HepG2 (cell line): ENCODE data around the gene CYTH1. TPM values are rescaled to one million over a fixed set of nuclear protein-coding genes. Genes with fewer than 3 reads are reported as not detected.

Experiments
- ATAC-seq: fragments of 200-7000 bp; cut with Tn5 transposase; 3 replicates; pipeline ENCODE4 v1.9.1; 2020; ENCODE audit warnings: mild to moderate bottlenecking, moderate library complexity
- BruUV-seq: library from RNA; stranded (reverse); fragments of 400-500 nt; replicated peaks from 2 replicates; lab custom pipeline; 2021; lab: Mats Ljungman, UMichigan
- CTCF ChIA-PET: fragments of 300-600 bp; formaldehyde crosslinking; extraction: SDS; loops from one replicate; lab custom pipeline; 2021; ENCODE audit warnings: low total read pairs, inconsistent platforms, low intra/inter-chr PET ratio; lab: Yijun Ruan, JAX
- POLR2A ChIA-PET: fragments of 350-600 bp; sonication (Branson Sonifier 250); formaldehyde crosslinking; loops from one replicate; lab custom pipeline; 2020; ENCODE audit warnings: antibody characterized with exemption, inconsistent platforms; lab: Yijun Ruan, JAX
- DNase-seq: peaks from one replicate; pipeline ENCODE4 v3.0.0-alpha.2; 2015; ENCODE audit warnings: low spot score
- FAIRE-seq: peaks from 3 replicates; lab custom pipeline; 2011; peaks lifted over from hg19 to GRCh38; lab: Jason Lieb, UNC
- H2AFZ ChIP-seq: one replicate; pipeline ENCODE4 v1.6.1; 2011; ENCODE audit warnings: low read length, inconsistent platforms
- H3K27ac ChIP-seq: fragments of 300-600 bp; 3 replicates; pipeline ENCODE4 v1.8.0; 2011; ENCODE audit warnings: mixed run types, mild to moderate bottlenecking, mixed read lengths, low read length, inconsistent platforms; ENCODE audit not compliant: insufficient read depth; ENCODE audit errors: extremely low read length
- H3K27me3 ChIP-seq, 2 experiments: fragments of 200-600 bp in 1 of 2; 2 replicates in 1 of 2; 3 replicates in 1 of 2; pipeline versions ENCODE4 v1.6.0 to v1.8.0; 2011; ENCODE audit warnings: low read length in 2 of 2, mild to moderate bottlenecking in 2 of 2, moderate library complexity in 2 of 2, inconsistent platforms in 1 of 2; ENCODE audit not compliant: insufficient read depth in 2 of 2, control insufficient read depth in 1 of 2
- H3K36me3 ChIP-seq, 2 experiments: fragments of 200-600 bp in 1 of 2; replicated peaks in 1 of 2; 2 replicates in 1 of 2; 3 replicates in 1 of 2; pipeline versions ENCODE4 v1.5.1 to v1.8.0; 2011; ENCODE audit warnings: low read length in 2 of 2, inconsistent platforms in 1 of 2; ENCODE audit not compliant: insufficient read depth in 2 of 2, control insufficient read depth in 1 of 2
- H3K4me1 ChIP-seq: 2 replicates; pipeline ENCODE4 v1.5.1; 2012; ENCODE audit warnings: low read length, inconsistent platforms; ENCODE audit not compliant: insufficient read depth
- H3K4me2 ChIP-seq: 2 replicates; pipeline ENCODE4 v1.6.0; 2011; ENCODE audit warnings: low read depth, low read length, inconsistent platforms
- H3K4me3 ChIP-seq, 3 experiments: fragments of 200-600 bp in 1 of 3; sonication (generic), shearing (Covaris generic) in 1 of 3; replicated peaks in 1 of 3; 2 replicates each; pipeline ENCODE4 v1.5.1; 2011 to 2016; ENCODE audit warnings: low read length in 3 of 3, inconsistent platforms in 2 of 3, low read depth in 2 of 3, mild to moderate bottlenecking in 2 of 3, control low read depth in 1 of 3, mixed read lengths in 1 of 3; ENCODE audit not compliant: insufficient read depth in 1 of 3
- H3K79me2 ChIP-seq: one replicate; pipeline ENCODE4 v1.6.1; 2011; ENCODE audit warnings: low read length, inconsistent platforms; ENCODE audit not compliant: insufficient read depth
- H3K9ac ChIP-seq: 2 replicates; pipeline ENCODE4 v1.6.0; 2011; ENCODE audit warnings: mild to moderate bottlenecking, low read depth, low read length, inconsistent platforms; ENCODE audit not compliant: insufficient read depth
- H3K9me3 ChIP-seq: 2 replicates; pipeline ENCODE4 v1.5.1; 2012; ENCODE audit warnings: mild to moderate bottlenecking, low read length
- H4K20me1 ChIP-seq: 2 replicates; pipeline ENCODE4 v1.6.0; 2011; ENCODE audit warnings: inconsistent platforms, mild to moderate bottlenecking, low read length, moderate library complexity; ENCODE audit not compliant: insufficient read depth
- HOXA3 ChIP-seq: sonication (generic); formaldehyde crosslinking; IDR thresholded peaks from 2 replicates; pipeline ENCODE4 v1.5.0; 2020; ENCODE audit warnings: missing genetic modification reagents
- JARID2 ChIP-seq: sonication (generic); formaldehyde crosslinking; IDR thresholded peaks from 2 replicates; pipeline ENCODE4 v1.8.1; 2023; ENCODE audit warnings: missing genetic modification reagents, inconsistent platforms; ENCODE audit not compliant: insufficient replicate concordance
- NR2F6 ChIP-seq, 2 experiments: IDR thresholded peaks; 2 replicates each; pipeline ENCODE4 v1.6.1; 2016; ENCODE audit warnings: antibody characterized with exemption in 1 of 2, mild to moderate bottlenecking in 1 of 2
- SRSF9 ChIP-seq: fragments of 200-400 bp; formaldehyde crosslinking; IDR thresholded peaks from 2 replicates; pipeline ENCODE4 v1.6.1; 2018; ENCODE audit warnings: borderline replicate concordance, mild to moderate bottlenecking, low read depth, low read length; ENCODE audit not compliant: insufficient read depth, poor library complexity, severe bottlenecking
- ZNF121 ChIP-seq: sonication (generic); formaldehyde crosslinking; IDR thresholded peaks from 2 replicates; pipeline ENCODE4 v1.5.0; 2020; ENCODE audit warnings: mild to moderate bottlenecking, missing genetic modification reagents
- ZNF687 ChIP-seq: sonication (generic); formaldehyde crosslinking; IDR thresholded peaks from 2 replicates; pipeline ENCODE4 v1.5.1; 2020; ENCODE audit warnings: mild to moderate bottlenecking, missing genetic modification reagents, moderate library complexity
- ZNF749 ChIP-seq: sonication (generic); formaldehyde crosslinking; IDR thresholded peaks from 2 replicates; pipeline ENCODE4 v1.8.0; 2022; ENCODE audit warnings: mild to moderate bottlenecking, missing genetic modification reagents, moderate library complexity, borderline replicate concordance
- WGBS: methylation state at CpG from one replicate; pipeline ENCODE4 v1.1.6; 2017; ENCODE audit warnings: low lambda C conversion rate; 5-methylcytosine and 5-hydroxymethylcytosine counted together
- in situ Hi-C: cut with HindIII; loops from 2 replicates; pipeline ENCODE4 v1.10.0; 2017; ENCODE audit warnings: low pct_unique_long_range_greater_than_20kb; ENCODE audit not compliant: extremely low pct_ligation_motif_present
- intact Hi-C: fragments of 100-400 bp; cut with micrococcal nuclease; formaldehyde crosslinking; loops from one replicate; pipeline ENCODE4 v1.10.0; 2022; ENCODE audit not compliant: unreplicated experiment
- polyA plus RNA-seq, 8 experiments: library from polyadenylated mRNA; depleted of rRNA in 3 of 8; stranded (reverse) in 7 of 8; unstranded in 1 of 8; fragments of >200 nt; fragmentation: Illumina TruSeq in 4 of 8; extraction: Trizol in 4 of 8; gene quantifications; 2 replicates each; pipeline versions ENCODE4 v1.2.1 to v1.2.3, GENCODE V29; 2011 to 2016; ENCODE audit warnings: low read depth in 4 of 8, missing spikeins in 1 of 8, mixed read lengths in 1 of 8; ENCODE audit not compliant: insufficient read depth in 1 of 8
- total RNA-seq, 5 experiments: library from RNA; depleted of rRNA; stranded (reverse); fragments of >200 nt; fragmentation: Illumina TruSeq; extraction: Trizol; gene quantifications; 2 replicates each; pipeline ENCODE4 v1.2.3, GENCODE V29; 2016; ENCODE audit warnings: low read depth in 1 of 5

The CYTH1 gene
- total and polyA plus RNA-seq, 2 of the 13 experiments (the other 11 are each of a cell fraction or from before 2014, with no cell fraction given): 20.1 to 48.9 TPM

- H3K4me1 ChIP-seq: peaks cover 54% of the 10 kb centered on the region
- intact Hi-C loops (no loop called here), in situ Hi-C loops (no loop called here)
- no peak overlapping the region for H3K9ac ChIP-seq
- ChIA-PET CTCF (no interaction called here), POLR2A (interaction anchor here (1.1 kb wide), 1 partner anchor 37 kb away, joined by 4 read pairs; no protein-coding TSS in a partner anchor)
- no peaks in the 10 kb centered on the region; a peak in 1 of 5 replicates for H3K36me3 ChIP-seq
- BruUV-seq: no TSS peak
- FAIRE-seq (peak; percentile 44), ATAC-seq (no peak), DNase-seq (no peak)
- H3K4me2 ChIP-seq: no peak overlapping the region
- H3K4me3 ChIP-seq: no peak overlapping the region
- H3K9me3 ChIP-seq: no peaks in the 10 kb centered on the region
- H3K79me2 ChIP-seq: peaks cover 16% of the 10 kb centered on the region
- no peaks in the 10 kb centered on the region; a peak in 1 of 5 replicates for H3K27me3 ChIP-seq
- H3K27ac ChIP-seq: no peak overlapping the region
- 89% methylated on average over 12 of the region's 12 CpGs for WGBS
- TF ChIP-seq JARID2 (CRISPR knock-in tag) (no peak), SRSF9 (no peak), ZNF121 (CRISPR knock-in tag) (peak; percentile 89), HOXA3 (CRISPR knock-in tag) (peak; percentile 4; the same call in 1 of the 2 replicates), ZNF687 (CRISPR knock-in tag) (peak; percentile 24; the same call in 1 of the 2 replicates), NR2F6 (IDR thresholded peaks at IDR 0.05) (0 out of 2 replicates have a peak, but pooled peaks have one; percentile 6), NR2F6 (CRISPR knock-in tag; IDR thresholded peaks at IDR 0.05) (no peak), ZNF749 (CRISPR knock-in tag) (no peak)
- H4K20me1 ChIP-seq: peaks cover 7% of the 10 kb centered on the region; the same call in 1 of the 2 replicates
- no peak overlapping the region for H2AFZ ChIP-seq
Observed at GRCh38 chr17:78785011-78785662, 3.1 kb upstream of the CYTH1 start.
